Hematopoietic multipotent progenitor cell treated with erythropoietin and hydrocortisone succinate and interleukin-3 and kit ligand, for 17 days (in vitro differentiated cells): ENCODE results near the gene TBC1D1.

Experiments
- DNase-seq: peaks from one replicate; pipeline ENCODE4 v3.0.0-alpha.2; 2015; ENCODE audit warnings: low spot score

TBC1D1 gene

GRCh38 chr4:38082424-38083385 is 191.8 kb downstream of the TBC1D1 start:
- DNase-seq, result no peak

- no peak for DNase-seq
Measured at GRCh38 chr4:38084877-38085711, 194.2 kb downstream of the TBC1D1 start.

- no peak for DNase-seq
Measured at GRCh38 chr4:38085751-38086150, 194.9 kb downstream of the TBC1D1 start.

GRCh38 chr4:38086151-38086848 is 195.4 kb downstream of the TBC1D1 start:
- DNase-seq, result no peak

GRCh38 chr4:38086849-38087226 is 196.0 kb downstream of the TBC1D1 start:
- DNase-seq, result no peak

- DNase-seq, result no peak
Measured at GRCh38 chr4:38088321-38088720, 197.4 kb downstream of the TBC1D1 start.

GRCh38 chr4:38089961-38090360 is 199.1 kb downstream of the TBC1D1 start:
- DNase-seq, result no peak

GRCh38 chr4:38090455-38091246 is 199.8 kb downstream of the TBC1D1 start:
- DNase-seq, result no peak

- DNase-seq, result no peak
Measured at GRCh38 chr4:38091636-38092035, 200.8 kb downstream of the TBC1D1 start.

GRCh38 chr4:38092701-38093100 is 201.8 kb downstream of the TBC1D1 start:
- DNase-seq, result no peak

GRCh38 chr4:38094419-38094818 is 203.5 kb downstream of the TBC1D1 start:
- DNase-seq, result no peak

GRCh38 chr4:38095691-38096090 is 204.8 kb downstream of the TBC1D1 start:
- no peak for DNase-seq

- no peak for DNase-seq
Measured at GRCh38 chr4:38097818-38098217, 206.9 kb downstream of the TBC1D1 start.

GRCh38 chr4:38099020-38099600 is 208.2 kb downstream of the TBC1D1 start:
- DNase-seq, result no peak

- DNase-seq, result no peak
Measured at GRCh38 chr4:38099908-38100407, 209.1 kb downstream of the TBC1D1 start.

GRCh38 chr4:38100474-38101255 is 209.8 kb downstream of the TBC1D1 start:
- DNase-seq, result no peak

- no peak for DNase-seq
Measured at GRCh38 chr4:38101563-38101962, 210.7 kb downstream of the TBC1D1 start.

GRCh38 chr4:38102957-38103588 is 212.2 kb downstream of the TBC1D1 start:
- no peak for DNase-seq

- DNase-seq, result no peak
Measured at GRCh38 chr4:38105475-38106220, 214.8 kb downstream of the TBC1D1 start.
